ENCODE data around the gene GATA3. TPM values are rescaled to one million over a fixed set of nuclear protein-coding genes. Genes with fewer than 3 reads are reported as not detected.

Gene GATA3
- total RNA-seq, 2 donors from 2014 or later: 10.4 to 19.9 TPM

- no peaks in the 10 kb centered on the region for H3K4me1 ChIP-seq (replicated peaks)
- DNase-seq (ENCODE audit: low spot score): no peak
- H3K36me3 ChIP-seq: no peaks in the 10 kb centered on the region
- no peaks in the 10 kb centered on the region for H3K27me3 ChIP-seq (replicated peaks; ENCODE audit: insufficient read depth)
- intact Hi-C loops (cut with DNase I): no loop called here
- no peak overlapping the region for H3K4me3 ChIP-seq
- 97% methylated on average over 3 of the region's 3 CpGs for WGBS
- H3K27ac ChIP-seq: no peak overlapping the region
- no peak for TF ChIP-seq POLR2AphosphoS5 (IDR thresholded peaks at IDR 0.05)
- no peak for TF ChIP-seq POLR2A (IDR thresholded peaks at IDR 0.05)
- no peak for TF ChIP-seq CTCF (IDR thresholded peaks at IDR 0.05)
- no peaks in the 10 kb centered on the region for H3K9me3 ChIP-seq
Measured at GRCh38 chr10:8115618-8115980, 61.1 kb downstream of the GATA3 start.

GRCh38 chr10:8116474-8116873, 62.0 kb downstream of the GATA3 start:
- WGBS: 76% methylated on average over 5 of the region's 5 CpGs
- no peak overlapping the region for H3K4me3 ChIP-seq
- no peak overlapping the region for H3K27ac ChIP-seq
- H3K9me3 ChIP-seq: no peaks in the 10 kb centered on the region
- intact Hi-C loops (cut with DNase I): no loop called here
- no peak for DNase-seq (ENCODE audit: low spot score)
- H3K4me1 ChIP-seq (replicated peaks): no peaks in the 10 kb centered on the region
- no peaks in the 10 kb centered on the region for H3K27me3 ChIP-seq (replicated peaks; ENCODE audit: insufficient read depth)
- H3K36me3 ChIP-seq: no peaks in the 10 kb centered on the region
- TF ChIP-seq POLR2AphosphoS5 (IDR thresholded peaks at IDR 0.05): no peak
- no peak for TF ChIP-seq CTCF (IDR thresholded peaks at IDR 0.05)
- no peak for TF ChIP-seq POLR2A (IDR thresholded peaks at IDR 0.05)

- Histone ChIP-seq H3K27me3 (replicated peaks; ENCODE audit: insufficient read depth) (no peaks in the 10 kb centered on the region), H3K9me3 (no peaks in the 10 kb centered on the region), H3K4me3 (no peak overlapping the region), H3K4me1 (replicated peaks) (no peaks in the 10 kb centered on the region), H3K27ac (no peak overlapping the region), H3K36me3 (no peaks in the 10 kb centered on the region)
- intact Hi-C loops (cut with DNase I): no loop called here
- DNase-seq (ENCODE audit: low spot score): no peak
- TF ChIP-seq POLR2A (IDR thresholded peaks at IDR 0.05) (no peak), CTCF (IDR thresholded peaks at IDR 0.05) (no peak), POLR2AphosphoS5 (IDR thresholded peaks at IDR 0.05) (no peak)
- 71% methylated on average over 12 of the region's 12 CpGs for WGBS
Measured at GRCh38 chr10:8116926-8117493, 62.5 kb downstream of the GATA3 start.

- DNase-seq (ENCODE audit: low spot score): no peak
- WGBS: 48% methylated on average over 12 of the region's 12 CpGs
- Histone ChIP-seq H3K27ac (no peak overlapping the region), H3K9me3 (no peaks in the 10 kb centered on the region), H3K4me1 (replicated peaks) (no peaks in the 10 kb centered on the region), H3K27me3 (replicated peaks; ENCODE audit: insufficient read depth) (no peaks in the 10 kb centered on the region), H3K36me3 (no peaks in the 10 kb centered on the region), H3K4me3 (no peak overlapping the region)
- TF ChIP-seq POLR2AphosphoS5 (IDR thresholded peaks at IDR 0.05) (no peak), POLR2A (IDR thresholded peaks at IDR 0.05) (no peak), CTCF (IDR thresholded peaks at IDR 0.05) (no peak)
- intact Hi-C loops (cut with DNase I): no loop called here
Measured at GRCh38 chr10:8121201-8121890, 66.9 kb downstream of the GATA3 start.

Measured in prostate gland (tissue), 2 donors.